Measurements from ENCODE around the gene TRPC1.
"Not testable (repeated sequence)": the region's sequence is repeated elsewhere in the genome, so short reads cannot be mapped to it uniquely, and the experiment has no call there.

TRPC1 gene

GRCh38 chr3:142723968-142724681 lies at the start of gene TRPC1:
TSS of gene TRPC1 (plus strand) at chr3:142724034. CDS start at chr3:142724560, 526 bp downstream.
- DNase-seq (ENCODE audit: extremely low spot score, insufficient read length, low read depth) = peak; percentile 90
- FAIRE-seq = peak; percentile 72

- FAIRE-seq (no peak), DNase-seq (ENCODE audit: extremely low spot score, insufficient read length, low read depth) (no peak)
These were observed 47.7 kb upstream of the TRPC1 start for GRCh38 chr3:142676151-142676550.

GRCh38 chr3:142680710-142681109 lies 43.1 kb upstream of the TRPC1 start:
- FAIRE-seq = no peak
- DNase-seq (ENCODE audit: extremely low spot score, insufficient read length, low read depth) = no peak

- FAIRE-seq (no peak), DNase-seq (ENCODE audit: extremely low spot score, insufficient read length, low read depth) (no peak)
These were observed 33.2 kb upstream of the TRPC1 start for GRCh38 chr3:142690613-142691012.

GRCh38 chr3:142691527-142691926 lies 32.3 kb upstream of the TRPC1 start:
- FAIRE-seq (no peak), DNase-seq (ENCODE audit: extremely low spot score, insufficient read length, low read depth) (no peak)

GRCh38 chr3:142693136-142693853 lies 30.5 kb upstream of the TRPC1 start:
- FAIRE-seq (no peak), DNase-seq (ENCODE audit: extremely low spot score, insufficient read length, low read depth) (no peak)

GRCh38 chr3:142694225-142694624 lies 29.6 kb upstream of the TRPC1 start:
- FAIRE-seq = no peak
- no peak for DNase-seq (ENCODE audit: extremely low spot score, insufficient read length, low read depth)

GRCh38 chr3:142705198-142705597 lies 18.6 kb upstream of the TRPC1 start:
- no peak for DNase-seq (ENCODE audit: extremely low spot score, insufficient read length, low read depth)
- FAIRE-seq = no peak

GRCh38 chr3:142706321-142707127 lies 17.3 kb upstream of the TRPC1 start:
- DNase-seq (ENCODE audit: extremely low spot score, insufficient read length, low read depth) (no peak), FAIRE-seq (no peak)

- no peak for DNase-seq (ENCODE audit: extremely low spot score, insufficient read length, low read depth)
These were observed 14.6 kb upstream of the TRPC1 start for GRCh38 chr3:142709207-142709606.

GRCh38 chr3:142714882-142715281 lies 9.0 kb upstream of the TRPC1 start:
- FAIRE-seq; DNase-seq (ENCODE audit: extremely low spot score, insufficient read length, low read depth): not testable (repeated sequence)

More at GRCh38 chr3:142709207-142709606, 14.6 kb upstream of the TRPC1 start:
- no peak for FAIRE-seq

- no peak for FAIRE-seq
- no peak for DNase-seq (ENCODE audit: extremely low spot score, insufficient read length, low read depth)
These were observed 7.7 kb upstream of the TRPC1 start for GRCh38 chr3:142716102-142716501.

- FAIRE-seq (no peak), DNase-seq (ENCODE audit: extremely low spot score, insufficient read length, low read depth) (no peak)
These were observed 218 bp upstream of the TRPC1 start for GRCh38 chr3:142723665-142723967.

GRCh38 chr3:142724682-142725356 lies 985 bp downstream of the TRPC1 start:
- DNase-seq (ENCODE audit: extremely low spot score, insufficient read length, low read depth) (no peak), FAIRE-seq (no peak)

GRCh38 chr3:142725357-142725739 lies 1.5 kb downstream of the TRPC1 start:
- no peak for FAIRE-seq

GRCh38 chr3:142726017-142726416 lies 2.2 kb downstream of the TRPC1 start:
- no peak for FAIRE-seq
- no peak for DNase-seq (ENCODE audit: extremely low spot score, insufficient read length, low read depth)

More at GRCh38 chr3:142725357-142725739, 1.5 kb downstream of the TRPC1 start:
- DNase-seq (ENCODE audit: extremely low spot score, insufficient read length, low read depth) = no peak

GRCh38 chr3:142732066-142732465 lies 8.2 kb downstream of the TRPC1 start:
- no peak for DNase-seq (ENCODE audit: extremely low spot score, insufficient read length, low read depth)
- FAIRE-seq = no peak

- no peak for FAIRE-seq
- DNase-seq (ENCODE audit: extremely low spot score, insufficient read length, low read depth) = no peak
These were observed 11.0 kb downstream of the TRPC1 start for GRCh38 chr3:142734834-142735233.

GRCh38 chr3:142735462-142735861 lies 11.6 kb downstream of the TRPC1 start:
- FAIRE-seq = no peak
- DNase-seq (ENCODE audit: extremely low spot score, insufficient read length, low read depth) = no peak

GRCh38 chr3:142738396-142738795 lies 14.6 kb downstream of the TRPC1 start:
- FAIRE-seq (no peak), DNase-seq (ENCODE audit: extremely low spot score, insufficient read length, low read depth) (no peak)

Measured in GM18507 (cell line).